MM.1S (cell line): ENCODE results near the gene CLEC3B.

ENCODE experiments used
- EZH2 ChIP-seq: fragments of 300-600 bp; sonication (generic); optimal IDR thresholded peaks from 2 replicates; pipeline ENCODE3; 2017; ENCODE audit warnings: low read depth, mild to moderate bottlenecking, antibody characterized with exemption, low read length, mixed read lengths
- EZH2phosphoT487 ChIP-seq: fragments of 300-600 bp; sonication (generic); IDR thresholded peaks from 2 replicates; pipeline ENCODE4 v1.6.1; 2018; ENCODE audit warnings: antibody characterized with exemption, low read length
- TF ChIP-seq, protein P1 (sequence below): fragments of 300-600 bp; sonication (generic); IDR thresholded peaks from 2 replicates; pipeline ENCODE4 v1.5.1; 2016; ENCODE audit warnings: antibody characterized with exemption, low read length, mixed read lengths

DNA sequence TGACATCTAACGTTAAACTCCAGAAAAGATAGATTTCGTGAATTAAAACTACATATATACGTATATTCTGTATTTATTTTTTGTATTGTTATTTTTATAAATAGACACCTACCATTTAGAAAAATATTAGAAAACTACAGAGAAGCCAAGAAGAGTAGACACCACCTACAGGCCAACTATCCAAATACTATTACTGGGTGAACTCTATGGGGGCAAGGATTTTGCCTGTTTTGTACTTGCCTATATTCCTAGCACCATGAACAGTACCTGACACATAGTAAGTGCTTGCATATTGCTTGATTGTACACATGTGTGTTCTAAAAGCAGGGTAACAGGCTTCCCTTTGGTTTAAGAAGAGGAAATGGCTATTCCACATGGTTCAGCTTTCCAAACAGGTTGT is 24.4 kb upstream of the CLEC3B start:
- TF ChIP-seq EZH2 (no peak), EZH2phosphoT487 (no peak)
- TF ChIP-seq, protein P1, sequence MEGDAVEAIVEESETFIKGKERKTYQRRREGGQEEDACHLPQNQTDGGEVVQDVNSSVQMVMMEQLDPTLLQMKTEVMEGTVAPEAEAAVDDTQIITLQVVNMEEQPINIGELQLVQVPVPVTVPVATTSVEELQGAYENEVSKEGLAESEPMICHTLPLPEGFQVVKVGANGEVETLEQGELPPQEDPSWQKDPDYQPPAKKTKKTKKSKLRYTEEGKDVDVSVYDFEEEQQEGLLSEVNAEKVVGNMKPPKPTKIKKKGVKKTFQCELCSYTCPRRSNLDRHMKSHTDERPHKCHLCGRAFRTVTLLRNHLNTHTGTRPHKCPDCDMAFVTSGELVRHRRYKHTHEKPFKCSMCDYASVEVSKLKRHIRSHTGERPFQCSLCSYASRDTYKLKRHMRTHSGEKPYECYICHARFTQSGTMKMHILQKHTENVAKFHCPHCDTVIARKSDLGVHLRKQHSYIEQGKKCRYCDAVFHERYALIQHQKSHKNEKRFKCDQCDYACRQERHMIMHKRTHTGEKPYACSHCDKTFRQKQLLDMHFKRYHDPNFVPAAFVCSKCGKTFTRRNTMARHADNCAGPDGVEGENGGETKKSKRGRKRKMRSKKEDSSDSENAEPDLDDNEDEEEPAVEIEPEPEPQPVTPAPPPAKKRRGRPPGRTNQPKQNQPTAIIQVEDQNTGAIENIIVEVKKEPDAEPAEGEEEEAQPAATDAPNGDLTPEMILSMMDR, result no peak
